Glomerular visceral epithelial cell (primary cell): ENCODE results near the gene THSD7A.
"Not testable (repeated sequence)": the region's sequence is repeated elsewhere in the genome, so short reads cannot be mapped to it uniquely, and the experiment has no call there.

Experiments used
- DNase-seq: peaks from one replicate; pipeline ENCODE4 v3.0.0-alpha.2; 2016; ENCODE audit errors: extremely low spot score

Gene THSD7A

GRCh38 chr7:11579141-11579540 is 252.9 kb downstream of the THSD7A start:
- no peak for DNase-seq

GRCh38 chr7:11576310-11576709 is 255.7 kb downstream of the THSD7A start:
- no peak for DNase-seq

- DNase-seq = no peak
Observed at GRCh38 chr7:11573128-11573750, 258.8 kb downstream of the THSD7A start.

GRCh38 chr7:11570922-11571550 is 261.0 kb downstream of the THSD7A start:
- DNase-seq = no peak

- DNase-seq = peak; percentile 1
Observed at GRCh38 chr7:11570205-11570604, 261.8 kb downstream of the THSD7A start.

GRCh38 chr7:11567571-11567970 is 264.4 kb downstream of the THSD7A start:
- no peak for DNase-seq

- DNase-seq = peak; percentile 2
Observed at GRCh38 chr7:11557627-11558026, 274.4 kb downstream of the THSD7A start.

GRCh38 chr7:11552676-11553296 is 279.2 kb downstream of the THSD7A start:
- no peak for DNase-seq

GRCh38 chr7:11551470-11551869 is 280.5 kb downstream of the THSD7A start:
- DNase-seq = no peak

GRCh38 chr7:11548532-11548931 is 283.5 kb downstream of the THSD7A start:
- no peak for DNase-seq

- DNase-seq = no peak
Observed at GRCh38 chr7:11541330-11541729, 290.7 kb downstream of the THSD7A start.

GRCh38 chr7:11540271-11540761 is 291.7 kb downstream of the THSD7A start:
- DNase-seq = peak; percentile 9

- DNase-seq = no peak
Observed at GRCh38 chr7:11539853-11540252, 292.1 kb downstream of the THSD7A start.

- DNase-seq = no peak
Observed at GRCh38 chr7:11538751-11539299, 293.2 kb downstream of the THSD7A start.

GRCh38 chr7:11533229-11533820 is 298.7 kb downstream of the THSD7A start:
- no peak for DNase-seq

GRCh38 chr7:11529382-11529781 is 302.6 kb downstream of the THSD7A start:
- no peak for DNase-seq

- no peak for DNase-seq
Observed at GRCh38 chr7:11527707-11528106, 304.3 kb downstream of the THSD7A start.

- peak; percentile 16 for DNase-seq
Observed at GRCh38 chr7:11524476-11525397, 307.3 kb downstream of the THSD7A start.

- DNase-seq = not testable (repeated sequence)
Observed at GRCh38 chr7:11521964-11522499, 310.0 kb downstream of the THSD7A start.

GRCh38 chr7:11517853-11518252 is 314.1 kb downstream of the THSD7A start:
- no peak for DNase-seq

- DNase-seq = no peak
Observed at GRCh38 chr7:11516328-11516727, 315.7 kb downstream of the THSD7A start.
